Measurements from ENCODE around the gene SQSTM1.

SQSTM1 gene

DNA sequence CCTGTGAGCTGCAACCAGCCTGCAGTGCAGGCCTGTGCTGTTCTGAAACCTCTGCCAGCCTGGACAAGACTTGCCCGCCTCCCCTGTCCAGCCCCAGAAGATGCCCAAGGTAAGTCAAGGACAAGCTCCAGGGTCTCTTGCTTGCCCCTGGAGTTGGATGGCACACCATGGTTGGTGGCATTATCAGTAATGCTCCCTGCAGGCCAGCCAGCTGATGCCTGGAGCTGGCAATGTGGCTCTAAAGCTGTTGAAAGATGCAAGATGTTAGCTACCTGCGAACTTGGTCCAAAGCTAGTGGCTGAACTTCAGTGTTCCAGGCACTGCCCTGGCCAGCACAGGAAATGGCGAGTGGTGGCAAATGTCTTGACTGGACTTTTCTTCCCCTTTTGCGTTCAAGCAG lies 40.9 kb upstream of the SQSTM1 start:
- no peak overlapping the region for H3K4me2 ChIP-seq (ENCODE audit: low read length)
- H3K27me3 ChIP-seq (ENCODE audit: control insufficient read depth, insufficient read depth, low read length) = no peaks in the 10 kb centered on the region
- H3K9me3 ChIP-seq (ENCODE audit: control insufficient read depth, low read length) = no peaks in the 10 kb centered on the region
- peaks cover 7% of the 10 kb centered on the region for H3K79me2 ChIP-seq
- TF ChIP-seq, protein P1, sequence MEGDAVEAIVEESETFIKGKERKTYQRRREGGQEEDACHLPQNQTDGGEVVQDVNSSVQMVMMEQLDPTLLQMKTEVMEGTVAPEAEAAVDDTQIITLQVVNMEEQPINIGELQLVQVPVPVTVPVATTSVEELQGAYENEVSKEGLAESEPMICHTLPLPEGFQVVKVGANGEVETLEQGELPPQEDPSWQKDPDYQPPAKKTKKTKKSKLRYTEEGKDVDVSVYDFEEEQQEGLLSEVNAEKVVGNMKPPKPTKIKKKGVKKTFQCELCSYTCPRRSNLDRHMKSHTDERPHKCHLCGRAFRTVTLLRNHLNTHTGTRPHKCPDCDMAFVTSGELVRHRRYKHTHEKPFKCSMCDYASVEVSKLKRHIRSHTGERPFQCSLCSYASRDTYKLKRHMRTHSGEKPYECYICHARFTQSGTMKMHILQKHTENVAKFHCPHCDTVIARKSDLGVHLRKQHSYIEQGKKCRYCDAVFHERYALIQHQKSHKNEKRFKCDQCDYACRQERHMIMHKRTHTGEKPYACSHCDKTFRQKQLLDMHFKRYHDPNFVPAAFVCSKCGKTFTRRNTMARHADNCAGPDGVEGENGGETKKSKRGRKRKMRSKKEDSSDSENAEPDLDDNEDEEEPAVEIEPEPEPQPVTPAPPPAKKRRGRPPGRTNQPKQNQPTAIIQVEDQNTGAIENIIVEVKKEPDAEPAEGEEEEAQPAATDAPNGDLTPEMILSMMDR (IDR thresholded peaks at IDR 0.05) = no peak
- peaks cover 6% of the 10 kb centered on the region for H3K4me1 ChIP-seq
- no peak overlapping the region for H3K27ac ChIP-seq
- H3K36me3 ChIP-seq (ENCODE audit: control insufficient read depth, insufficient read depth, low read length) = no peaks in the 10 kb centered on the region
- no peak overlapping the region for H3K4me3 ChIP-seq (ENCODE audit: low read depth, low read length)
- no peak overlapping the region for H2AFZ ChIP-seq
- no peak overlapping the region for H3K9ac ChIP-seq

DNA sequence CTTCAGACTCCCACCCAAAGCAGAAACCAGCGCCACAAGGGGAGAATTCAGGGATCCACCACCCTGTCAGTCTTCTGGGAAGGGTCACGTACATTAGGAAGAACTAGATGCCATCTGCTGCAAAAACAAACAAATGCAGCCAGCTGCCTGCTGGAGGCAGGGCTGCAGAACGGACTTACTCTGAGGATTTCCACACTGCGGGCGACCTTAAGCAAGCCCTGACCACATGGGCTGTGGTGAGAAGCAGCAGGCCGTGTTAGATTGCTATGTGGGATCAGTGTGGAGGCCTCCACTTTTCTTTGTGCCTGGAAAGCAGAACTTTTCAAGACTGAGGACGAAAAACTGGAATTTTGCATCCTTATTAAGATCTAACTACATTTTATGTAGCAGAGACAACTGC lies 40.3 kb upstream of the SQSTM1 start:
- no peak overlapping the region for H3K4me2 ChIP-seq (ENCODE audit: low read length)
- H3K27me3 ChIP-seq (ENCODE audit: control insufficient read depth, insufficient read depth, low read length) = no peaks in the 10 kb centered on the region
- no peak overlapping the region for H3K27ac ChIP-seq
- peaks cover 6% of the 10 kb centered on the region for H3K4me1 ChIP-seq
- TF ChIP-seq, protein P1 (IDR thresholded peaks at IDR 0.05) = no peak
- H3K36me3 ChIP-seq (ENCODE audit: control insufficient read depth, insufficient read depth, low read length) = no peaks in the 10 kb centered on the region
- no peaks in the 10 kb centered on the region for H3K9me3 ChIP-seq (ENCODE audit: control insufficient read depth, low read length)
- H3K4me3 ChIP-seq (ENCODE audit: low read depth, low read length) = no peak overlapping the region
- peaks cover 6% of the 10 kb centered on the region for H3K79me2 ChIP-seq
- H2AFZ ChIP-seq = no peak overlapping the region
- H3K9ac ChIP-seq = no peak overlapping the region

DNA sequence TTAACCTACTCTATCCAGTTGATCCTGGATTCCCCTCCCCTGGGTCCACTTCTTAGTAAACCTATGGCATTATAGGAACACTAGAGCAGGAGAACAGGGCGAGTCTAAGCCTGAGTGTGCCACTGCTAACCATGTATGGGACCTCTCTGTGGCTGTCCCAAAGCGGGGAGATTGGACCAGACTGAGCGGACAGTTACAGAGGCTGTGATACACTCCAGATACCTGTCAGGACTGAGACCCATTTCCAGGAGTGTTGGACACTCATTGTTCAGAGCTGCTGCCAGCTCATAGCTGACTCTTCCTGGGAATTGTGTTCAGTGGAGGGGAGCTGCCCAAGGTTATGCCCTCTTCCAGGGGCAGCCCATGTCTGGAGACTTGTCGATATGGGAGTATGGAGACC lies 38.9 kb upstream of the SQSTM1 start:
- no peak overlapping the region for H3K27ac ChIP-seq
- TF ChIP-seq, protein P1 (IDR thresholded peaks at IDR 0.05) = no peak

DNA sequence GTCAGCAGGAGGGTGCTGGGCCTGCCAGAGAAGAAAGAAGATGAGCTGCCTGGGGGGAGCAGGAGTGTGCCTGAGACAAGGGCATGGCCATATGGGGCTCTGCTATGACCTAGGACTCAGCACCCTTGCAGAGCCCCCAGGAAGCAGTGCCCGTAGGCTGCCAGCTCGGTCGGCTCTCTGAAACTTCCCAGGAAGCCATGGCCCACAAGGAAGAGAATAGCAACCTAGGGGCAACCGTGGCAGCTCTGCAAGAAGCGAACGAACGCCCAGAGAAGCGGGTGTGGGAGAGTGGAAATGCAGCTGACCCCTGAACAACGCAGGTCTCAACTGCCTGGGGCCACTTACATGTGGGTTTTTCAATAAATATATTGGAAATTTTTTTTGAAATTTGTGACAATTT lies 37.6 kb upstream of the SQSTM1 start:
- Histone ChIP-seq H3K4me1 (peaks cover under 1% of the 10 kb centered on the region), H3K27me3 (ENCODE audit: control insufficient read depth, insufficient read depth, low read length) (no peaks in the 10 kb centered on the region), H2AFZ (no peak overlapping the region), H3K27ac (no peak overlapping the region), H3K9ac (no peak overlapping the region), H3K4me2 (ENCODE audit: low read length) (no peak overlapping the region), H3K9me3 (ENCODE audit: control insufficient read depth, low read length) (no peaks in the 10 kb centered on the region), H3K79me2 (no peaks in the 10 kb centered on the region), H3K36me3 (ENCODE audit: control insufficient read depth, insufficient read depth, low read length) (no peaks in the 10 kb centered on the region), H3K4me3 (ENCODE audit: low read depth, low read length) (no peak overlapping the region)
- TF ChIP-seq, protein P1 (IDR thresholded peaks at IDR 0.05) = no peak

More for the DNA sequence above, 38.9 kb upstream of the SQSTM1 start:
- no peaks in the 10 kb centered on the region for H3K79me2 ChIP-seq
- peaks cover 6% of the 10 kb centered on the region for H3K4me1 ChIP-seq
- no peaks in the 10 kb centered on the region for H3K36me3 ChIP-seq (ENCODE audit: control insufficient read depth, insufficient read depth, low read length)
- H3K4me3 ChIP-seq (ENCODE audit: low read depth, low read length) = no peak overlapping the region
- H2AFZ ChIP-seq = no peak overlapping the region
- H3K9me3 ChIP-seq (ENCODE audit: control insufficient read depth, low read length) = no peaks in the 10 kb centered on the region
- H3K4me2 ChIP-seq (ENCODE audit: low read length) = no peak overlapping the region
- H3K27me3 ChIP-seq (ENCODE audit: control insufficient read depth, insufficient read depth, low read length) = no peaks in the 10 kb centered on the region
- no peak overlapping the region for H3K9ac ChIP-seq

- Histone ChIP-seq H3K4me2 (ENCODE audit: low read length) (no peak overlapping the region), H3K9me3 (ENCODE audit: control insufficient read depth, low read length) (no peaks in the 10 kb centered on the region), H3K4me1 (no peaks in the 10 kb centered on the region), H3K27ac (no peak overlapping the region), H3K4me3 (ENCODE audit: low read depth, low read length) (no peak overlapping the region), H3K9ac (no peak overlapping the region), H3K36me3 (ENCODE audit: control insufficient read depth, insufficient read depth, low read length) (no peaks in the 10 kb centered on the region), H3K27me3 (ENCODE audit: control insufficient read depth, insufficient read depth, low read length) (no peaks in the 10 kb centered on the region), H2AFZ (no peak overlapping the region), H3K79me2 (no peaks in the 10 kb centered on the region)
- TF ChIP-seq, protein P1 (IDR thresholded peaks at IDR 0.05) = no peak
Observed at GRCh38 chr5:179786861-179787260, 33.8 kb upstream of the SQSTM1 start.

Data from parathyroid adenoma (tissue), 2 donors.